GM15510 (cell line): ENCODE measurements around the gene RALGAPA2.
A peak's percentile ranks its signal among the peaks of the same experiment; 100 is the strongest.

ENCODE experiments used
- POLR2A ChIP-seq: IDR thresholded peaks from 3 replicates; pipeline ENCODE4 v1.6.1; 2011; ENCODE audit warnings: borderline replicate concordance; ENCODE audit not compliant: insufficient read length; ENCODE audit errors: extremely low read depth

The RALGAPA2 gene

GRCh38 chr20:20457392-20458126 is 254.9 kb downstream of the RALGAPA2 start:
- TF ChIP-seq POLR2A, result no peak

- TF ChIP-seq POLR2A, result no peak
These were observed 255.7 kb downstream of the RALGAPA2 start for GRCh38 chr20:20456741-20457140.

GRCh38 chr20:20455926-20456325 is 256.5 kb downstream of the RALGAPA2 start:
- no peak for TF ChIP-seq POLR2A

GRCh38 chr20:20454850-20455627 is 257.4 kb downstream of the RALGAPA2 start:
- TF ChIP-seq POLR2A, result no peak

- TF ChIP-seq POLR2A, result no peak
These were observed 258.1 kb downstream of the RALGAPA2 start for GRCh38 chr20:20454367-20454766.

GRCh38 chr20:20452254-20452676 is 260.2 kb downstream of the RALGAPA2 start:
- TF ChIP-seq POLR2A, result peak; percentile 33

GRCh38 chr20:20450521-20450920 is 261.9 kb downstream of the RALGAPA2 start:
- TF ChIP-seq POLR2A, result no peak

GRCh38 chr20:20448881-20449280 is 263.6 kb downstream of the RALGAPA2 start:
- TF ChIP-seq POLR2A, result no peak

- no peak for TF ChIP-seq POLR2A
These were observed 265.2 kb downstream of the RALGAPA2 start for GRCh38 chr20:20447196-20447595.

- no peak for TF ChIP-seq POLR2A
These were observed 265.9 kb downstream of the RALGAPA2 start for GRCh38 chr20:20446425-20447015.

- no peak for TF ChIP-seq POLR2A
These were observed 266.4 kb downstream of the RALGAPA2 start for GRCh38 chr20:20446001-20446400.

- TF ChIP-seq POLR2A, result no peak
These were observed 268.9 kb downstream of the RALGAPA2 start for GRCh38 chr20:20443504-20443903.

GRCh38 chr20:20442466-20442865 is 270.0 kb downstream of the RALGAPA2 start:
- no peak for TF ChIP-seq POLR2A

- no peak for TF ChIP-seq POLR2A
These were observed 271.4 kb downstream of the RALGAPA2 start for GRCh38 chr20:20440886-20441658.

GRCh38 chr20:20440481-20440880 is 272.0 kb downstream of the RALGAPA2 start:
- no peak for TF ChIP-seq POLR2A

GRCh38 chr20:20439602-20440190 is 272.7 kb downstream of the RALGAPA2 start:
- TF ChIP-seq POLR2A, result no peak
